22Rv1 (cell line): ENCODE measurements around the gene GALNT16.

ENCODE experiments used
- CTCF ChIP-seq: fragments of 450-650 bp; IDR thresholded peaks from 2 replicates; pipeline ENCODE4 v1.5.1; 2017; ENCODE audit warnings: mild to moderate bottlenecking
- ZFX ChIP-seq: fragments of 450-650 bp; IDR thresholded peaks from 2 replicates; pipeline ENCODE4 v1.6.1; 2017; ENCODE audit warnings: antibody characterized with exemption, borderline replicate concordance

- TF ChIP-seq CTCF (no peak), ZFX (no peak)
Measured at GRCh38 chr14:69335371-69335771, 75.4 kb downstream of the GALNT16 start.
